Measurements from ENCODE around the gene PPP2R2C.

DNA sequence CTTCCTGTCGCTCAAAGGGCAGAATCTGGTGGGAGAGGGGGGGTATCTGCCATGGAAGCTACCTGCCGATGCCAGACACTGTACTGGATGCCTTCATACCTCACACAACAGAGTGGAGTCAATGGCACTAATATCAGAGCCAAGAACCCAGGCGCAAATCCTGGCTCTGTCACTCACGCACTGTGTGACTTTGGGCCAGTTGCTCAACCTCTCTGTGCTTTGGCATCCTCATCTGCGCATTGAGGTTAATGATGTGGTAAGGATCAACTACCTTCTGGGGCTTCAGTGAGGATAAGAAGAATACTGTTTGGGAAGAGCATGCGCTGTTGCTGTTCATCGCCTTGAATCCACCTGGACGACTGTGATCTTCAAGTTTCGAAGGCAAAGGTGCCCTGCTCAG, 70.6 kb downstream of the PPP2R2C start:
- TF ChIP-seq, protein P1, sequence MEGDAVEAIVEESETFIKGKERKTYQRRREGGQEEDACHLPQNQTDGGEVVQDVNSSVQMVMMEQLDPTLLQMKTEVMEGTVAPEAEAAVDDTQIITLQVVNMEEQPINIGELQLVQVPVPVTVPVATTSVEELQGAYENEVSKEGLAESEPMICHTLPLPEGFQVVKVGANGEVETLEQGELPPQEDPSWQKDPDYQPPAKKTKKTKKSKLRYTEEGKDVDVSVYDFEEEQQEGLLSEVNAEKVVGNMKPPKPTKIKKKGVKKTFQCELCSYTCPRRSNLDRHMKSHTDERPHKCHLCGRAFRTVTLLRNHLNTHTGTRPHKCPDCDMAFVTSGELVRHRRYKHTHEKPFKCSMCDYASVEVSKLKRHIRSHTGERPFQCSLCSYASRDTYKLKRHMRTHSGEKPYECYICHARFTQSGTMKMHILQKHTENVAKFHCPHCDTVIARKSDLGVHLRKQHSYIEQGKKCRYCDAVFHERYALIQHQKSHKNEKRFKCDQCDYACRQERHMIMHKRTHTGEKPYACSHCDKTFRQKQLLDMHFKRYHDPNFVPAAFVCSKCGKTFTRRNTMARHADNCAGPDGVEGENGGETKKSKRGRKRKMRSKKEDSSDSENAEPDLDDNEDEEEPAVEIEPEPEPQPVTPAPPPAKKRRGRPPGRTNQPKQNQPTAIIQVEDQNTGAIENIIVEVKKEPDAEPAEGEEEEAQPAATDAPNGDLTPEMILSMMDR (conservative IDR thresholded peaks at IDR 0.05; ENCODE audit: low read length): no peak
- TF ChIP-seq EZH2phosphoT487 (IDR thresholded peaks at IDR 0.05; ENCODE audit: borderline replicate concordance): no peak
